Suppressor macrophage treated with lipopolysaccharide for 1 hour (primary cell): ENCODE data around the gene SLC2A4.

Source experiments
- DNase-seq, 3 donors: peaks; one replicate each; pipeline ENCODE4 v3.0.0-alpha.2; 2020 to 2022

SLC2A4 gene

DNA sequence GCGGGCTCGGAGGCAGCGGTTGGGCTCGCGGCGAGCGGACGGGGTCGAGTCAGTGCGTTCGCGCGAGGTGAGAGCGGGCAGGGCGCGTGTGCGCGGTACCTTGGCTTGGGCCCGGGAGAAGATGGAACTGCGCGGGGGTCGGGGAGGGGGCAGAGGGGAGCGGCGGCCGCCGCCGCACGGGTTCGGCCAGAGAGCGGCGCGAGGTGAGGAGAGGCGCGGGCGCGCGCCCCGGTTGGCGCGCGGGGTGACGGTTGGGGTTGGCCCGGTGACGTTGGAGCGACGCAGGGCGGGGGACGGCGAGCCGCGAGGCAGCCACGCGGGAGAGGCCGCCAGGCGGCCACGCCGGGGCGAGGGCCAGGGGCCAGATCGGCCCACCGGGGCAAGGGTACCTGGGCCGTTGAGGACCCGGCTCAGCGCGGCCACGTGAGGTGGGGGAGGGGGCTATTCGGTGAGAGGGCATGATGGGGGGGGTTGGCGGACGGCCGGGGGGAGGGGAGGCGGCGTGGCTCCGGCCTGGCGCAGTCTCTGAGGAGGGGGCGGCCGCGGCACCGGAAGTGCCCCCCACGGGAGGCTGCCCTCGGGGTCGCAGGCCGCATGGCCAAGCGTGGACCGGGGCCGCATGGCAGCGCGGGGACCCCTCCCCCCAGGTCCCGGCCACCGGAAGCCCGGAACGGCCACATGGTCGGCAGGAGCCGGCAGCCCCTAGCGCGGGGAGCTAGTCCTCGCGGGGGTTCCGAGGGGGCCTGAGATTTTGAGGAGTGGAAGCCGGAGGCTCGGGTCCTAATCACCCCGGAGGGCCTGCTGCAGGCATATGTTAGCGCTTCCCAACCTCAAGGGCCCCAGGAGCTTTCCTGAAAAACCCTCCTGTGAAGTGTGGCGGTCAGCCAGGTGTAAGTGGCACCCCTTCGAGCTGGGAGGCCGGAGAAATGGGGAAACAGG lies 26.4 kb downstream of the SLC2A4 start:
- DNase-seq: peak; percentile 71 to 89 (median 75)

GRCh38 chr17:7308625-7309433 lies 27.3 kb downstream of the SLC2A4 start:
- peak; percentile 89 to 91 (median 90) for DNase-seq

DNA sequence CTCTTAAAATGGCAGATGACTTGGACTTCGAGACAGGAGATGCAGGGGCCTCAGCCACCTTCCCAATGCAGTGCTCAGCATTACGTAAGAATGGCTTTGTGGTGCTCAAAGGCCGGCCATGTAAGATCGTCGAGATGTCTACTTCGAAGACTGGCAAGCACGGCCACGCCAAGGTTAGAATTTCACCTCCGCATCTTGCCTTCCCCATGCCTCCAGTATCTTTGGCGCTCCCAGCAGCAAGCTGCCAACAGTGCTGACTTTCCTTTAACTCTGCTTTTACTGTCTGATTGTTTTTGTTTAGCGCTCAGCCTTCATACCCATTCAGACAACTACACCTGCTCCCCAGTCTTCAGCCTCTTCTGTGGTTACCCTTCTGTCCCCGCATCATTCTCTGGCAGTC lies 28.1 kb downstream of the SLC2A4 start:
- no peak for DNase-seq

DNA sequence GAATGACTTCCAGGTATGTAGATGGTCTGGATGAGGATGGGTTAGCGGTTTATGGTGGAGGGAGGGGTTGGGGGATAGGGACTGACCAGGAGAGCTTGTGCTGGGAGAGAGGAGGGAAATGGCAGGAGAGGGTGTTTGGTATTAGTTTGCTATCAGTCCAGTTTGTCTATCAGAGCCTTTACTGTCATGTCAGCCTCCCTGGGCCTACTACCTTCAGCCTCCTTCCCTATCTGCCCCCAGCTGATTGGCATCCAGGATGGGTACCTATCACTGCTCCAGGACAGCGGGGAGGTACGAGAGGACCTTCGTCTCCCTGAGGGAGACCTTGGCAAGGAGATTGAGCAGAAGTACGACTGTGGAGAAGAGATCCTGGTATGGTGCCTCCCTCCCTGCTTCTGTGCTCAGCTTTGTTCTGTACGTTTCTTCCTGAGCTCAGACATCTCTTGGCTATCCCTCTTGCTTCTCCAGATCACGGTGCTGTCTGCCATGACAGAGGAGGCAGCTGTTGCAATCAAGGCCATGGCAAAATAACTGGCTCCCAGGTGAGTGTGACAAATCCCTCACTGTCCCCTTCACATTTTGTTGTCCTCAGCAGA lies 29.7 kb downstream of the SLC2A4 start:
- DNase-seq: no peak

GRCh38 chr17:7312432-7313087 lies 31.0 kb downstream of the SLC2A4 start:
- no peak for DNase-seq

DNA sequence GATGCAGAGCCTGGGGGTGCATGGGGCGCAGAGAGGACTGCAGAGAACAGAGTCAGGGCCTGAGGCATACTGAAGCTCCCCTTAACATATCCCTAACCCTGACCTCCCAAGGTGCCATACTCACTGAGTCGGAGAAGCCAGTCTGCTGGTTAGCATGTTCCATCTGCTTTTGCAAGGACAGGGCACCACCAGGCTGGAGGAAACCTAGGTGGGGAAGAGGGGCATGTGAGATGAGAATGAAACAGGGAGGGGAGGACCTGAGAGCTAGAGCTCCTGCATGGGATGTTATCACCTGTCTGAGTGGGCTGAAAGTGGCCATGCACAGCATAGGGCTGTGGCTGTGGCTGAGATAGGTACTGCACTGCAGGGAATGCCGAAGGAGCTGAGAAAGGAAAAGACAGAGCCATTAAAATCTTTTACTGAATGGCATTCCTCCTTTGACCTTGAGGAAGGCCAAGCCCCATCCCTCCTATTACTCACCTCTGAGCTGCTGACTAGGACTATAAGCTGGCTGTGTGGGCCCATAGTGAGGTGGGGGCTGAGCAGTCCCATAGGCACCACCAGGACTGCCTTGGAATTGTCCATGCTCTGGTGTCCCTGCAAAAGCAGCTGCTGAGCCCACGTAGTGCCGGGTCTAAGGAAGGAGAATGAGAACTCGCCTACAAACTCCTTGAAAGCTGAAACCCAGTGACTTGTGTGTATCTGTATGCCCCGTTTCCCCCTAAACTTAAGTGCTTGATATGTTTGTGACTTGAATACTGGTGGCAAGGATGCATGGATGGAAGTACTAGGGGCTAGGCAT lies 31.8 kb downstream of the SLC2A4 start:
- no peak for DNase-seq

- no peak for DNase-seq
Measured at GRCh38 chr17:7313890-7314718, 32.6 kb downstream of the SLC2A4 start.

- peak; percentile 90 to 95 (median 93) for DNase-seq
Measured at GRCh38 chr17:7314719-7315569, 33.4 kb downstream of the SLC2A4 start, which contains the start of gene GPS2. TSS of gene GPS2 (minus strand) at chr17:7315360. CDS start at chr17:7315052, 308 bp downstream.

DNA sequence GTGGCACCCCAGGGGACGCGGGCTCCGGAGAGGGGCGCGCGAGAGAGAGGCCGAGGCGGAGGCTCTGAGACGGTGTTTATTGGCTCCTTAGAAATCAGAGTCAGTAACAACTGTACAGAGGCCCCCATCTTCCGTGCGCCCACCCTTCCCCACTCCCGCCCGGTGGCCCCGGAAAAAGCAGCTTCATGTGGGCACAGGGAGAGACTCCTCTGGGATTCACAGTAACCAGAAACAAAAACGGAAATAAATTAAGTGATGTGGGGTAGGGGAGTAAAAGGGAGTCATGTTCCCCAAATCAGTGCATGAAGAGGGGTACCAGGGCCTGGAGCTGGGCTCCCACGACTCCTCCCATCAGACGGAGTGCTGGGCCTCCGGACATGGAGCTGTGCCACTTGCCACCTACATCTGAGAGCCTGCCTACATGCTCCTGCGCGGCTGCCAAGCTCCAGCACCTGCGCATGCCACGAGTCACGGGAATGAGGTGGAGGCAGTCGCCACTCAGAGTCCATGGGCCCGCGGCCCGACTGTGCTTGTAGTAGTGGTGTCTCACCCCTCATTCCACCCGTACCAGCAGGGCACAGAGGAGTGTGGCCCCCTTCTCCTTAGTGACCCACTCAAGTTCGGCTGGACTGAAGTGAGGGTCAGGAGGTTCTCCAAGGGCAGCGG lies 34.2 kb downstream of the SLC2A4 start:
- no peak for DNase-seq

- DNase-seq: no peak
Measured at GRCh38 chr17:7317161-7317803, 35.8 kb downstream of the SLC2A4 start.

DNA sequence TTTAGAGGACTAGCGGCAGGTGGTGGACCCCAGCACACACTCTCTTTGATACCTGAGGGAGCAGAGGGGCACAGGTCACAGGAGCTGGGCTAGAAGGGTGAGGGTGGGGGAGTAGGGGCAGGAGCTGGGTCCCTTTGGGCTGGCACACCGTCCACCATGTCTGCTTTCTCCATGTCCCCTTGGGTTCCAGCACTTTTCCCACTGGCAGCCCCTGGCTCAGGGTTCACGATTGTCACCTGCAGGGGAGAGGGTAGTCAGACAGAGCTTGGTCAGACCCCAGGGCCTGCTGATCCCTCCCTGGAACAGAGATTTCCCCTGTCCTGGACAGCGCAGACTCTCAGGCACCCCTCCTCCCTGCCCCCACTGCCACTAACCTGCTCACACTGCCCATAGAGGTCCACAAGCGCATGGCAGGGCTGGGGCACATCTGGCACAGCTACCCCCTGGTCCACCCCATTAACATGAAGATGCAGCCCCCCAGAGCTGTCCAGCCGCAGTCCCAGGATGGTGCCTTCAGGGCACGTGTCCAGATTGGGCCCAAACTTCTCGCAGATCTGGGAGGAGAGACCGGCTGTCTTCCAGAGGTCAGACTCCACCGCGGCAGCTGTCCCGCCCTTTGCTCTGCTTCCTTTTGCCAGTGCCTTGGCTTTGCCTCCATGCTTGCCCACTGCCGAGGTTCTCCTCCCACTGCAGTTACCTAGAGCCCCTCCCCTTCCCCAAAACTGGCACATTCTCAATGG lies 36.8 kb downstream of the SLC2A4 start:
- no peak for DNase-seq

GRCh38 chr17:7321466-7321865 lies 39.9 kb downstream of the SLC2A4 start:
- no peak for DNase-seq

- DNase-seq: no peak
Measured at GRCh38 chr17:7322520-7323194, 41.1 kb downstream of the SLC2A4 start.

GRCh38 chr17:7323731-7324437 lies 42.4 kb downstream of the SLC2A4 start:
- DNase-seq: peak; percentile 62 to 73 (median 68)

DNA sequence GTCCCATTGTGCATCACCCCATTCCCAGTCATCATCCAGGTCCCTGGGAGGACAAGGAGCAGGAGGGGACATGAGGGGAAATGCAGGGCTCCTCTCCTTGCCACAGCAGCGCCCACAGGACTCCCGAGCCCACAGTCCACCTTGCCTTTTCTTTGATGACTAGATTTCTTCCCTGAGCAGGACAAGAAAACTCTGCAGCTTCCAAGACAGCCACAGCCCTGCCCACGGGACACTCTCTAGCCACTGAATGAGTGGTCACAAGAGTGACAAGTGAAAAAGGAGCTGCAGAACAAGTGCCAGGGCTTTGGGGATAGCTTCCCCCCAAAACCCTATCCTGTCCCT lies 42.9 kb downstream of the SLC2A4 start:
- no peak for DNase-seq

GRCh38 chr17:7325031-7325528 lies 43.6 kb downstream of the SLC2A4 start:
- no peak for DNase-seq

GRCh38 chr17:7326186-7326585 lies 44.7 kb downstream of the SLC2A4 start:
- DNase-seq: no peak
